Effector memory CD4-positive, alpha-beta T cell (primary cell): Measurements from ENCODE around the gene NRCAM.

Experiments
- DNase-seq, 3 donors: peaks; one replicate each; pipeline ENCODE4 v3.0.0-alpha.2; 2020
- H3K27ac ChIP-seq: 2 replicates; pipeline ENCODE4 v1.7.0; 2013; ENCODE audit warnings: mild to moderate bottlenecking, low read length, moderate library complexity; ENCODE audit not compliant: insufficient read depth, poor library complexity, severe bottlenecking
- H3K27me3 ChIP-seq: replicated peaks from 2 replicates; pipeline ENCODE4 v1.7.0; 2013; ENCODE audit warnings: mild to moderate bottlenecking, low read length; ENCODE audit not compliant: insufficient read depth, control insufficient read depth, poor library complexity, severe bottlenecking
- H3K36me3 ChIP-seq: 2 replicates; pipeline ENCODE4 v1.7.0; 2013; ENCODE audit warnings: mild to moderate bottlenecking, low read length, moderate library complexity; ENCODE audit not compliant: control insufficient read depth, insufficient read depth
- H3K4me1 ChIP-seq: 2 replicates; pipeline ENCODE4 v1.7.0; 2013; ENCODE audit warnings: low read length, mild to moderate bottlenecking; ENCODE audit not compliant: control insufficient read depth, insufficient read depth, poor library complexity, severe bottlenecking
- H3K4me3 ChIP-seq: 2 replicates; pipeline ENCODE4 v1.7.0; 2013; ENCODE audit warnings: low read length, low read depth, mild to moderate bottlenecking; ENCODE audit not compliant: insufficient read depth, poor library complexity, severe bottlenecking
- H3K9me3 ChIP-seq: 2 replicates; pipeline ENCODE4 v1.7.0; 2013; ENCODE audit warnings: mild to moderate bottlenecking, low read length, moderate library complexity; ENCODE audit not compliant: control insufficient read depth

NRCAM gene

DNA sequence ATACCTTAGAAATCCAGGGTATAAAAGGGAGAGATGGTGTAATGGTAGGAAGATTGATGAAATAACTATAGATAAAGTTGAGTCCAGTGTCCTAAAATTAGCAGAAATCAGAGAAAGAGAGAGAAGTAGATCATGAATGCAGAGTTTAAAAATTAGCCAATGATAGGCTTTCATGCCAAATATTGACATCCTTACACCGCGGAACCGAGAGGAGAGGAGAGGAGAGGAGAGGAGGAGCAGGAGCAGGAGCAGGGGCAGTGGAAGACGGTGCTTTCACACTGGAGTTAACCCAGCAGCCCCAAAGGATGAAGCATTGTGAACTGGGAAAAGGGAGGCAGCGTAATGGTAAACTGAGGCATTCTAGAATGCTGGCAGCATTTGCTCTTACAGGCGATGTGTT is 291.9 kb downstream of the NRCAM start:
- Histone ChIP-seq H3K9me3 (no peaks in the 10 kb centered on the region), H3K4me1 (no peaks in the 10 kb centered on the region), H3K4me3 (no peak overlapping the region), H3K27ac (no peak overlapping the region), H3K27me3 (no peaks in the 10 kb centered on the region), H3K36me3 (no peaks in the 10 kb centered on the region)
- no peak for DNase-seq

DNA sequence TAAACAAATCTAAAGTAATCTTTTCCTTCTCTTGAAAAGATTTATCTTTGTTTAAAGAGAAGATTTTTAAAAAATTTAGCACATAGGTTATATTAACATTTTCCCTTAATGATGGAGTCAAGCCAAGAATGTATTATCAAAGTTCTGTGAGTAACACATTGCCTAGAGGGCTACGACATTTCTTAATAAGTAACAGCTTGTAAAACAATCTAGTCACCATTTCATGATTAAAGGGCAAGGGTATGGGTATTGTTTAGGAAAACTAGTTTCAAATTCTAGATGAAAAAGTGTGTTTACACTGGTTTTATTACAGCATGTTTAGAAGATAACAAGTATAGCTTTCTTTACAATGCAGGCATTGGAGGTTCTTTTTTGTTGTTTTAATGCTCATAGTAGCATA is 297.5 kb downstream of the NRCAM start:
- Histone ChIP-seq H3K4me3 (no peak overlapping the region), H3K27me3 (no peaks in the 10 kb centered on the region), H3K9me3 (no peaks in the 10 kb centered on the region), H3K36me3 (no peaks in the 10 kb centered on the region), H3K27ac (no peak overlapping the region), H3K4me1 (no peaks in the 10 kb centered on the region)
- no peak for DNase-seq

DNA sequence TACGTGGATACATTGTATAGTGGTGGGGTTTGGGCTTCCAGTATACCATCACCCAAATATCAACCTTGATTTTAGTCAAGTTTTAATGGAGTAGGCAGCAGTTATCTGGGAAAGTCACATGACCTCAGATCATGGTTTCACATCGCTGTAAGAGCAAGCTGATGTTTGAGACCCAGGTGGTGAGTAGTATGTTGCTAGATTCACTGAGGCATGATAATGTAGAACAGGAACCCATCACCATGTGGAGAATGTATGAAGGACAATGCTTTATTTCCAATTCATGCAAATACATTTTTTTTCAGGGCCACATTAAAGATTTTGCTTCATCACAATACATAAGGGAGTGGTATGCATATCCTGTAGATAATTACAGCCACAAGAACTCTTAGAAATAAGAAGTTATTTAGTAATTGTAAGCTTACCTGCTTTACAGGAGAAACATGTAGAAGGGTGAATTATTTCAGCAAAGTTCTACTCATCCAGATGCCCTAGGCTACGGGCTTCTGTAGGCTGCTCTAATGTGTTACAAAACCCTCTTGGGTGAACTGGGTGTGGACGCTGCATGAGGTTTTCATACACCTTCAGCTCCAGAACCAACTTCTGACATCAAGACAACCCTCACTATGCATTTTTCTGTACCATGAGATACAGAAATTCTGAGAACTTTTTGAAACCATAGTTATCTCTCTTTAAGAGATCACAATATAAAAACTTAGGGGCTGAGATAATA is 298.5 kb downstream of the NRCAM start:
- DNase-seq = no peak
- Histone ChIP-seq H3K27me3 (no peaks in the 10 kb centered on the region), H3K27ac (no peak overlapping the region), H3K4me1 (no peaks in the 10 kb centered on the region), H3K36me3 (no peaks in the 10 kb centered on the region), H3K4me3 (no peak overlapping the region), H3K9me3 (no peaks in the 10 kb centered on the region)

DNA sequence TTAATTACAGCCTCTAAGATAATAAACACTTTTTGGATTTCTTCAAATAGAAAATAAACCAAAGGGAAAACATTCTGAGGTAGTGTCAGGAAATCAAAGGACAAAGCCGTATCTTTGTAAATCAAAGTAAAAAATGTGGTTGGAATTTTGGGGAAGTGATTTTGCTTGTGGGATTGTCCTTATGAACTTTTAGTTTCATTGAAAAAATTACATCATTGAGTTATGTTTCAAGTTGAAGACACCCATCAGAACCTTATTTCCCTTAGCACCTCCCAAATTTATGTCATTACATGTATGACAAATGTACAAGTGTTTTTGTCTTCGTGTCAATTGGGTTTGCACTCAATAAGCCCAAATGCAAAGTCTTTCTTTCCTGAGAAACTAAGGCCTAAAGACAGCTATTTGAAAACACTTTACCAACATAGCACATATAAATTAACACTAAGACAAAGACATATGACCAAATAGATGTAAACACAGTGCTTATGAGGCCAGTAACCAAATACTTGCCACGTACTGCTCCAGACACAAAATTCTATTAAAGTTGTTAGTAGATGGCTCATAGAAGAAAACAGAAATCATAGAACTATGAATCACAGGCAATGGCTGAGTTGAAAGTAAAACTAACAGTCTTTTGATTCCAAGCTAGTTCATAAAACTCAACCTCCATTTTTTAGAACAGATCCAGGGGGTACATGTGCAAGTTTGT is 299.2 kb downstream of the NRCAM start:
- H3K36me3 ChIP-seq = no peaks in the 10 kb centered on the region
- no peak for DNase-seq
- H3K27ac ChIP-seq = no peak overlapping the region
- no peak overlapping the region for H3K4me3 ChIP-seq
- H3K27me3 ChIP-seq = no peaks in the 10 kb centered on the region
- H3K9me3 ChIP-seq = no peaks in the 10 kb centered on the region
- H3K4me1 ChIP-seq = no peaks in the 10 kb centered on the region

DNA sequence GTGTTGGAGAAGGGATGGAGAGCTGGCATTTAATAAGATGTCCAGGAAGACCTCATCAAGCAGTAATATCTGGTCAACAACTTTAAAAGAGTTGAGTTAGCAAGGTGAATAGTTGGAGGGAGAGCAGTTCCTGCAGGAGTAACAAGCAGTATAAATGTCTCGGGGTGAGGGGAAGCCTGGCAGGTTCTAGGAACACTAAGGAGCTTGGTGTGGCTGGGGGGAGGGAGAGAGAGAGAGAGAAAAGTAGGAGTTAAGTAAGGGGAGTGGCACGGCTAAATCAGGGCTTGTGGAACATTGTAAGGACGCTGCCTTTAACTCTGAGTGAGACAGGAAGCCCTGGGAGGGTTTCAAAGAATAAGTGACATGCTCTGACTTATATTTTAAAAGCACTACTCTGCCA is 304.0 kb downstream of the NRCAM start:
- no peaks in the 10 kb centered on the region for H3K27me3 ChIP-seq
- DNase-seq = no peak
- no peak overlapping the region for H3K27ac ChIP-seq
- H3K36me3 ChIP-seq = no peaks in the 10 kb centered on the region
- no peaks in the 10 kb centered on the region for H3K4me1 ChIP-seq
- no peak overlapping the region for H3K4me3 ChIP-seq
- no peaks in the 10 kb centered on the region for H3K9me3 ChIP-seq

DNA sequence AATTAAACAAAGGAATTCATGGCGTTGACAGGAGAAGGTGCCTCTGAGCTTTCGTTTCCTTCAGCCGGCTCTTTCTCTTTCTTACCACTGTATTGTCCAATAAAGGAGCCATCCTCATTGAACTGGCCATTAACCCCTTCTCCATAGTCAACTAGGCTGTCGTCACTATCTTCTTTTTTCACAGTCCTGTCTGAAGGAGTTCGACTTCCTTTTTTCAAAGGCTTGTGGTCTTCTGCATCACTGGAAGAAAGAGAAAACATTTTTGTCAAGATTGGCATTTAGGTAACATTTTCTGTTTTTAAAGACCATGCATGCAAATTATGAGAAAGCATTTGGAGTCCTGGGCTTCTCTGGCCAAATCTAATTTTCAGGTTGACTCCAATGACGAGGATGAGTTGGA is 306.3 kb downstream of the NRCAM start:
- no peak for DNase-seq
- no peaks in the 10 kb centered on the region for H3K4me1 ChIP-seq
- H3K4me3 ChIP-seq = no peak overlapping the region
- no peaks in the 10 kb centered on the region for H3K36me3 ChIP-seq
- no peaks in the 10 kb centered on the region for H3K27me3 ChIP-seq
- no peaks in the 10 kb centered on the region for H3K9me3 ChIP-seq
- no peak overlapping the region for H3K27ac ChIP-seq

DNA sequence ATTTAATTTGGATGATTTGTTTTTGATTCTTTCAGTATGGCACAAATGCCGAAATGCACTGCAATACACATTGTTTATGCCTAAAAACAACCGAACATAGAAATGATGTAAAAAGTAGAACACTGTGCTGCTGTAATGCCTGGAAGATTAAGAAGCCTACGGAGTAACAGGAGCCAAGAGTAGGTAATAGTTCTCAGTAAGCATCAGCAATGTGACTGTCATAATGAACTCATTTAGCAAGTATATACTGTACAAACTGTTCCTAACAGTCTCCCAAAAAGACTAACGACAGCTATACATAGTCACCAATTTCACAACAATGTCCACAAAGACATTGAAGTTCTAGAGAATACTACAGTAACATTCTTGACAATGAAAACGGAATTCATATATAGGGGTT is 307.1 kb downstream of the NRCAM start:
- Histone ChIP-seq H3K27me3 (no peaks in the 10 kb centered on the region), H3K4me1 (no peaks in the 10 kb centered on the region), H3K9me3 (no peaks in the 10 kb centered on the region), H3K36me3 (no peaks in the 10 kb centered on the region), H3K27ac (no peak overlapping the region), H3K4me3 (no peak overlapping the region)
- no peak for DNase-seq

DNA sequence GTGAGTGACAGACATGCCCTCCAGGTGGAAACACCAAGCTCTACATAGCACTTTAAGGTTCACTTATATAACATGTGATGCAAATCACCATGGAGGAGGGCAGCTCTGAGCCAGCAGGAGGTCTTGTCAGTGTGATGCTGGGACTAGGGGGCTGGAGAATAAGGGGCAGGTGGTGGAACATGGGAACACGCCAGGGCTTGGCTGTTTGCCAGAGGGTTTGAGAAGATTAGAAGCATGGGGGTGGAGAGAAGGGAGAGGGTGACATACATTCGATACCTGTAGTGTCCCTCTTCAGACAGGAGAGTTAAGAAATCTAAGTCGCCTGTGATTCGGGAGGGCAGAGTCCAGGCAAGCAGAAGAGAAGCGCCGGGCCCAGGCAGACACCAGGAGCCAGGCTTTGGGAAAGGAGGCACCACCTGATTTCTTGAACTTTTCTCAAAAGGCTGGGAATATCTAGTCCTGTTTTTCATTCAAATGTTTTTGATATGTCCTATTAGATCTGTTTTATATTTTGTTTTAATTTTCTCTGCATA is 309.1 kb downstream of the NRCAM start:
- Histone ChIP-seq H3K27me3 (peaks cover 4% of the 10 kb centered on the region), H3K4me3 (no peak overlapping the region), H3K4me1 (no peaks in the 10 kb centered on the region), H3K27ac (no peak overlapping the region), H3K36me3 (no peaks in the 10 kb centered on the region), H3K9me3 (no peaks in the 10 kb centered on the region)
- DNase-seq = no peak

DNA sequence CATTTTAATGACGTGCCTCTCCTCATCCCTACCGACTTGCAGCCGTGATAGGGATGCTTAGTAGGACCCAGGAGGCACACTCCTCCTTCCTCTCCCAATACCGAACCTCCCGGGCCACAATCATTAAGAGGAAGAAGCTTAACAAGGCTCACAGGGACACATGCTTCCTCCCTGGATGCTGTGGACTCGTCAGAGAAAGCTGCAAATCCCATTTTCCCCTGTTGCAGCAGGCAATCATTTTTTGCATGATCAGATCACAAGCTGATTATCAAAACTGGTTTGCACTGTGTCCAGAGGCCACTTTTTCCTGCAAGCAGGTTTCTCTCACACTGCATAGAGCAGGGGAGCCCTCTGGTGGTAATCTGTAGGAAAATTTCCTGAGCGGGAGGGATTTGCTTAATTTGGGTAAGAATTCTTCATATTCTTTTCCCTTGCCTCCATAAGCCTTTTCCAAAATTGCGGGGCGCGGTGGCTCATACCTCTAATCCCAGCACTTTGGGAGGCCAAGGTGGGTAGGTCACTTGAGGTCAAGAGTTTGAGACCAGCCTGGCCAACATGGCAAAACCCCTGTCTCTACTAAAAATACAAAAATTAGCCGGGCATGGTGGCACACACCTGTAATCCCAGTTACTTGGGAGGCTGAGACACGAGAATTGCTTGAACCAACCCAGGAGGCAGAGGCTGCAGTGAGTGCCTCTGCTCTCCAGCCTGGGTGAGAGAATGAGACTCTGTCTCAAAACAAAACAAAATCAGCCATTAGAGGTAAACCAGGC is 310.0 kb downstream of the NRCAM start:
- no peaks in the 10 kb centered on the region for H3K9me3 ChIP-seq
- no peaks in the 10 kb centered on the region for H3K36me3 ChIP-seq
- no peaks in the 10 kb centered on the region for H3K4me1 ChIP-seq
- peaks cover 4% of the 10 kb centered on the region for H3K27me3 ChIP-seq
- H3K4me3 ChIP-seq = no peak overlapping the region
- no peak overlapping the region for H3K27ac ChIP-seq
- peak in 1 of 3 donors; percentile 2 for DNase-seq

DNA sequence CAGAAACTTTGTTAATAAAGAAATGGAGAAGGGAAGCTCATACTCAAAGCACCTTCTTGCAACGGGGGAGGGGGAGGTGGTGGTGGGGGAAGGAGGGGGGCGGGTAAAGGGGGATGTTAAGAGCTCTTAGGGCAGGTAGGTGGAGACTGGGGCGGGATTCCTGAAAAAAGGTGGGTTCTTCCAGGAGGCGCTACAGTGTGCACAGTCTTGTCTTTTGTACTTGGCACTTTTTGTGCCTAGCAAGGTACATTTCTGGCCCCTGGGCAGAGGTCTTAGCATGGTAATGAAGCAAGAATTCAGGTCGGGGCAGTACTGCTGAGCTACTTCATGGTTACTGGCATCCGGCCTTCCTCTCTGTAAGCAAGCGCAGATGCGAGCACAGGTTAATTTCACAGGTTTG is 310.8 kb downstream of the NRCAM start:
- no peaks in the 10 kb centered on the region for H3K36me3 ChIP-seq
- H3K4me1 ChIP-seq = no peaks in the 10 kb centered on the region
- H3K27me3 ChIP-seq = peaks cover 4% of the 10 kb centered on the region
- no peak for DNase-seq
- no peak overlapping the region for H3K27ac ChIP-seq
- H3K4me3 ChIP-seq = no peak overlapping the region
- H3K9me3 ChIP-seq = no peaks in the 10 kb centered on the region
